Activated CD8-positive, alpha-beta memory T cell treated with anti-CD3 and anti-CD28 coated beads, Interleukin-2, amount 50 U/mL, for 1 hour (primary cell): ENCODE data around the gene ARL8A.

ENCODE experiments used
- DNase-seq: peaks from one replicate; pipeline ENCODE4 v3.0.0-alpha.2; 2020; ENCODE audit errors: extremely low read depth

ARL8A gene

DNA sequence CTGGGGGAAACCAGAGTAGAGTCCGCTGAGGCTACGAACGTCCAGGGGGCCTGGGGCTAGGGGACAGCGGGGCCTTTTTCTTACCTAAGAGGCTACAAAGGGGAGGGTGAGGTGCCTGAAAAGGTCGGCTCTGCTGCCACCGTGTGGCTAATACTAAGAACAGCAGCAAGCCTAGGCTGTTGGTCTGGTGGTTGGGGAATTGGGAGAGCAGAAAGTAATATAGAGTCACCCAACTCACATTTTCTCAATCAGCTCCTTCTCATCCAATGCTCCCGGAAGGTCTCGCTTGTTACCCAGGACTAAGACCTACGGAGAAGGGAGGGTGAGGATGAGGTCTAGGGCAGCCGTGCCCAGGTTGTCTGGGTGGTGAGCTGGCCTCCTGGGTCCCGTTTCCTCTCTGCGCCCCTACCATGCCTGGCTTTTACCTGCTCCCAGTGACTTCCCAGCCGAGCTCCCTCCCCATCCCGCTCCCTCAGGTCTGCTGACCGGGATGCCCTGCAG is 9.3 kb downstream of the ARL8A start:
- DNase-seq, result no peak

DNA sequence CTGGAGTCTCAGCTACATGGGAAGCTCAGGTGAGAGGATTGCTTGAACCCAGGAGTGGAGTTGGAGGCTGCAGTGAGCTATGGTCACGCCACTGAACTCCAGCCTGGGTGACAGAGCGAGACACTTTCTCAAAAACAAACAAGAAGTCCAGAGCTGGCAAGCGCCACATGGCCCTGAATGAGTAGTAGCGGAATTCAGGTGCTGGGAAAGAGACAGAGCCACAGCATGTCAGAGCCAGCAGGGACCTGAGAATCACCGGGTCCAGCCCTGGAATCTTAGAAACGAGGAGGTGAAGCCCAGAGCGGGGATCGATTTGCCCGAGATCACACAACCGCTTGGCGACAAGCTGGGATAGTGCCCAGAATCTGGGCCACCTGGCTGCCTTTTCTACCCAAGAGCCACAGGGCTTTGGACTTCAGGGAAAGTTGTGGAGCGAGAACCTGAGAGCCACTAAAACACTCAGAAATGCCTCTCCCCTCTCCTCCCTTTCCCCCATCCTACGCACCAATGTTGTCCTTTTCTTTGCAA is 9.8 kb downstream of the ARL8A start:
- no peak for DNase-seq

DNA sequence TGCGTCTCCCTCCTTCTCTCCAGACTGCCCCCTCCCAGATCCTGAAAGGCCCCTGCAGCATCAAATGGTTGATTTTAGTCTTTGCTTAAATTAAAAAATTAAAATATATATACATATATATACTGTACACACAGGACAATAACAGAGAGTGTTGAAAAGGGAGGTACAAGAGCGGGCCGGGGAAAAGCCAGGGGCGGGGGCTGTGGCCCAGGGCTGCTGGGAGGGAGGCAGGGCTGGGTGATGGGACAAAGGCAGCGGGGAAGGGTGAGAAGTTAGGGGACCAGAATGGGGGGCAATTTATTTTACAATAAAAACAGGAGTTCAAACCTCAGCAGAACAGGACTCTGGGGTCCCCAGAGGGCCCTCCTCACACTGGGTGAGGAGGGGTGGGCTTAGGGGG is 10.5 kb downstream of the ARL8A start:
- DNase-seq, result no peak

DNA sequence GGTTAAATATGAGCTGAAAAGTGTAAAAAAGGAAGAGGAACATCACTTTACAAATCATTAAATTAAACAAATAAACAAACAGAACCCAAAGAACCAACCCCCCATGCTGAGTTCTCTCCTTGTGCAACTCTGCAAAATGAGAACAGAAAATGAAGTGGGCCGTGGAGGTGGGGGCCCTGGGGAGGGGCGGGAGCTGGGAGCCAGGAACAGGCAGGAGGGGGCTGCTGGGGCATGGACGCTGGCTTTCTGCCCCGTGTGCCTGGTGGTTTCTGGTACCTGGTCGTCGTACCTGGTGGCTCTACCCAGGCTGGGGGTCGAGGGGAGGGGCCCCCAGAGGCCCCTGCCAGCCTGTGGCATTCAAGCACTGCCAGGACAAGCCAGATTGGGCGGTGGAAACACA is 11.0 kb downstream of the ARL8A start:
- no peak for DNase-seq

DNA sequence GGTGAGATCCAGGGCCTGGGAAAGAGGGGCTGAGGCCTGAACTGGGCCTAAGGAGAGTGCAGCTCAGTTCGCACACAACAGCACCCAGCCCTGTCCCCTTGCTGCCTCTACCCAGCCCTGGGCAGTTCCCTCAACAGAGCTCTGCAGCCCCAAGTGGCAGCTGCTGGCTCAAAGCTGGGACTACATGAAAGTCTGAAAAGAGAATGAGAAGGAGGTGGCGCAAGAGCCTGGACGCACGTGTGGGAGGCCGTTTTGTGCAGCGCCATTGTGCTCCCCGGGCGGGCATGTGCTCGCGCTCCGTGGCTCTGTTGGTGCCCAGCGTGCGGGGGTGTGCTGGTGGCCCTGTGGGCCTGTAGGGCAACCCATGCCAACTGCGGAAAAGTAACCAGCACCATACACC is 11.5 kb downstream of the ARL8A start:
- DNase-seq, result no peak

DNA sequence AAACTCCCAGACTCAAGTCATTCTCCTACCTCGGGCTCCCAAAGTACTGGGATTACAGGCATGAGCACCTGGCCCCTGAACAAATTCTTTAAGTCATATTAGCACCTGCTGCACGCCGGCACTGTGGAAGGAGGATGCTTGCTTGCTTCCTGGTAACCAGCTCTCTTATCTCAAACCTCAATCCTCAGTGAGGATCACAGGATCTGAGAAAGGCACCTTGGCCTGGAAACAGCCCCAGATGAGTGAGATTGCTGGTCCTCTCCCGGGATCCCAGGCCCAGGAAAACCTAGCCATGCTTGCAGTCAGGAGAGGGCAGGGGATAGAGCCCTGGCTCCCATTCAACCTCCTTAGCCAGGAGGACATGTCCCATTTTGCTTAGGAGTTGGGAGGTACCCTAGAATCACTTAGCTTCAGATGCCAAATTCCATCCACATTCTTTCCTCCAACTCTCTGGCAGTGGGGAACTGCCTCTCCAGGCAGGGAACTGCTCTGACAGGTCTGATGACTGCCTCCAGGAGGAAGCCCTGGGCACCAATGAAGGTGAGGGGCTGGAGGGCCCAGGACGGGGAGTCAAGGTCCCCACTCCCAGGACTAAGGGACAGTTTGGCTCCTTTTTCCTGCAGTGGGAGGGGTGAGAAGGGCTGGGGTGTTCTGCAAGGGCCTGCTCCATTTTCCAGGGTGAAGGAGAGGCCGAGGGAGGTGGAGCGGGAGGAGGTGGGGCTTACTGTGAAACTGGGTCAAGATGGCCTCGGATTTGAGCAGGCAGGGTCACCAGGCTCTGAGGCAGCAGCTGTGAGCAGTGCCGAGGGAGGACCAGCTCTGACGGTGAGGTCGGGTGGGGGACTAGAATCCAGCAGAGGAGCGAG is 12.3 kb downstream of the ARL8A start:
- DNase-seq, result no peak

DNA sequence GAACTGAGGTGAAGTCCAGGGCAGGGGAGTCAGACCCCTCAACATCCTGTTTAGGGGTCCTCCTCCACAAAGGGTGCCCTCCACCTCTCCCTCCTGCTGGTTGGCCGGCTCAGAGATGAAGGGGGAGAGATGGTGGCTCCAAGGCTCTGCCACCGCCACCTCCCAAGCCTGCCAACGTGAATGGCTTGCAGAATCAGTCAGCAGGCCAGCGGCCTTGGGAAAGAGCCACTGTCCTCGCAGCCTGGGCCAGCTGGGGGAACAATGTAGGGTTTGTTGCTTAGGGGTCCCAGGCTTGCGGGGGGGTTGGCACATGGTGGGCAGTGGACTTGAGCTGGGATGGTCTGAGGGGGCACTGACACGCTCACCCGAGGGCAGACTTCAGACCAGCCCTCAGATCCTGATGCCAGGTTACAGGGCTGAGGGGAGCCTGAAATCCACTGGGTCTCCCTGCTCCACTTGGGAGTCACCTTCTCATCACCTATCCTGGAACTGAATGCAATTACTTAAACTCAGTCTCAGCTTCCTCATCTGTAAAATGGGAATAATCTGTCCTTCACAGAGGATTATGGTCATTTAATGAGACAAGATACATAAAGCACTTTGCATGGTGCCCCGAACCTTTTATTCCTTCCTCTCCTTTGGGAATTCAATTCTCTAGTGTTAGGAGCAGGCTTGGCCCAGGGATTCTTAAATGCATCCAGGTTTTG is 13.6 kb downstream of the ARL8A start:
- DNase-seq, result no peak

DNA sequence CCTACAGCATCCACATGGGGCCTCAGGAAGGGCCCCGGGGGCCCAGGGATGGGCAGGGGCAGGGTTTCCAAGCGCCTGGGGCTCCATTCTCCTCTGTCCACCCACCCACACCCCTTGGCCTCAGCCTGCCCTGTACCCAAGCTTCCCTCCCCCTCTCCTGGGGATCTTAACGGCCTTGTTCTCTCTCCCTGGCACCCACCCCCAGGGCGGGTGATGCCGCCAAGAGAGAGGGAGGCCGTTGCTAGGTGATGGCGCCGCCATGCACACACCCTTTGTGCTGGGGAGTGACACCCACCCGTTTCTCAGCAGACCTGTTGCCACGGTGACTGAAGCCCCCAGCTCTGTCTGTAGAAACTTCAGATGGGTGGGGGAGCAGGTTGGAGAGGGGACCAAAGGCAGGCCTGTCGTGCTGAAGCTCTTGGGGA is 14.2 kb downstream of the ARL8A start:
- no peak for DNase-seq

DNA sequence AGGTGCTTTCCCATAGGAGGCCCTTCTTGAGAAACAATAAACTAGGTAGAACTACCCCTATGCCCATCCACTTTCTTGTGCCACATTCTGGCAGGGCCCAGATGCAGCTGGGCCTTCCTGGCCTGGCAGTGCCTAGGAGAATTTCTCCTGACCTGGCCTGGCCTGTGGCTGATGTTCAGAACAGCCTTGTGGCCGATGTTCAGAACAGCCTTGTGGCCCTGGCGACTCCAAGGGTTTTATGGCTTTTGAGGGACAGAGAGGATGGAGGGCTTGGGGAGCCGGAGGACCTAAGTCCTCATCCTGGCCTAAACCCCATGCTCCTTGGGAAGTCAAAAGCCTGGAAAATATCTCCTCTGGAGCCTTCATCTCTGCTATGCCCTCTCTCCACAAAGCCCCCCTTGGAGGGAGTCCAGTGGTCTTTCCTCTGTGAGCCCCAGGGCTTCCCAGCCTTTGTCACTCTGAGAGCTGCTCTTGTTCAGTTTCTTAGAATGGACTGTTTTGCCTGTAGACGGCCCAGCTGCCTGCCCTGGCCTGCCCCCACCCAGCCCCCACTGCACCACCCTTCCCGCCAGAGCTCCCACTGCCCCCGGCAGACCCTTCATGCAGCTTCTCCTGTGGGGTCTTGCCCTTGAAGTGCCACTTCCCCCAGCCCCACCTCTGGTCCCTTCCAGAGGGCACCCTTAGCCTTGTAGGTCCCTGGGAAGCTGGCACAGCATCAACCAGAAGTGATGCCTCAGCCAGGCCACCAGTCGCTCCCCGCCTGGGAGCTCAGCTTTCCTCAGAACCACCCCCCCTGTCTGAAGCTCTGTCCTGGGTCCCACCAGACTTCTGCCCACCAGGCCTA is 14.9 kb downstream of the ARL8A start:
- DNase-seq, result no peak

DNA sequence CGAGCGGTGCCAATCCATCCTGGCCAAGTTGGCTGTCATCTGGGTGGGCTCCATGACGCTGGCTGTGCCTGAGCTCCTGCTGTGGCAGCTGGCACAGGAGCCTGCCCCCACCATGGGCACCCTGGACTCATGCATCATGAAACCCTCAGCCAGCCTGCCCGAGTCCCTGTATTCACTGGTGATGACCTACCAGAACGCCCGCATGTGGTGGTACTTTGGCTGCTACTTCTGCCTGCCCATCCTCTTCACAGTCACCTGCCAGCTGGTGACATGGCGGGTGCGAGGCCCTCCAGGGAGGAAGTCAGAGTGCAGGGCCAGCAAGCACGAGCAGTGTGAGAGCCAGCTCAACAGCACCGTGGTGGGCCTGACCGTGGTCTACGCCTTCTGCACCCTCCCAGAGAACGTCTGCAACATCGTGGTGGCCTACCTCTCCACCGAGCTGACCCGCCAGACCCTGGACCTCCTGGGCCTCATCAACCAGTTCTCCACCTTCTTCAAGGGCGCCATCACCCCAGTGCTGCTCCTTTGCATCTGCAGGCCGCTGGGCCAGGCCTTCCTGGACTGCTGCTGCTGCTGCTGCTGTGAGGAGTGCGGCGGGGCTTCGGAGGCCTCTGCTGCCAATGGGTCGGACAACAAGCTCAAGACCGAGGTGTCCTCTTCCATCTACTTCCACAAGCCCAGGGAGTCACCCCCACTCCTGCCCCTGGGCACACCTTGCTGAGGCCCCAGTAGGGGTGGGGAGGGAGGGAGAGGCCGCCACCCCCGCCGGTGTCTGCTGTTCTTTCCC is 16.5 kb downstream of the ARL8A start:
- no peak for DNase-seq

DNA sequence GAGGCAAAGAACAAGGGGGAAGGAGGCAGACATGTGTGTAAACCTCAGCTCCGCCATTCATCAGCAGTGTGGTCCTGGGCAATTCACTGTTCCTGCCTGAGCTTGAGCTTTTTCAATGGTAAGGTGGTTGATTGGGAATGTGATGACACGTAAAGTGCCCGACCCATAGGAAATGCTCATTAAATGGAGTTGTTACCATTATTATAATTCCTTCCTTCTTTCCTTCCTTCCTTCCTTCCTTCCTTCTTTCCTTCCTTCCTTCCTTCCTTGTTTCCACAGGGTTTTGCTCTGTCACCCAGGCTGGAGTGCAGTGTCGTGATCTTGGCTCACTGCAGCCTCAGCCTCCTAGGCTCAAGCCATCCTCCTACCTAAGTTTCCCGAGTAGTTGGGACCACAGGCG is 17.5 kb downstream of the ARL8A start:
- no peak for DNase-seq

DNA sequence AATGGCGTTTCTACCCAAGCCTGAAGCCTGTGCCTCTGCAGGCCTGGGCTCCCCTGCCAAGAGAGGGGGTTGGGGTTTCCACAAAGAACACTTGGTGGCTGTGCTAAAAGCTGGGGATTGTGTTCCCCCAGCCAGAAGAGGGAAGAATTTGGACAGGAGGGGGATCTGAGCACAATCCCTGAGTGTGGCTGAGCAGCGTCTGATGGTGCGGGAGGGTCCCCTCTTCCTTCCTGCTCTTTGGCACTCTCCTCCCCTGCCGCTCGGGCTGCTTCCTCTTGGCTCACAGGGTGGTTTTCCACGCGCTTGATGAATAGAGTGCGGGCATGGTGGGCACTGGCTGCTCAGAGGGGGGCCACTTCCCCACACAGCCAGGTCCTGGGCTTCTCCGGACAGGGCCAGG is 18.1 kb downstream of the ARL8A start:
- no peak for DNase-seq

DNA sequence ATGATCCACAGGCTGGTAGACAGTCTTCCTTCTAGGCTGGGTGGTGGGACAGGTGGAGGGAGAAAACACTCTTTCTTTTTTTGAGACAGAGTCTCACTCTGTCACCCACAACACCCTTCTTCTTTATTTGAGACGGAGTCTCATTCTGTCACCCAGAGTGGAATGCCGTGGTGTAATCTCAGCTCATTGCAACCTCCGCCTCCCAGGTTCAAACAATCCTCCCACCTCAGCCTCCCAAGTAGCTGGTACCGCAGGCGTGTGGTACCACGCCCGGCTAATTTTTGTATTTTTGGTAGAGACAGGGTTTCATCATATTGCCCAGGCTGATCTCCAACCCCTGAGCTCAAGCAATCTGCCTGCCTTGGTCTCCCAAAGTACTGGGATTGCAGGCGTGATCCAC is 18.9 kb downstream of the ARL8A start:
- DNase-seq, result no peak

DNA sequence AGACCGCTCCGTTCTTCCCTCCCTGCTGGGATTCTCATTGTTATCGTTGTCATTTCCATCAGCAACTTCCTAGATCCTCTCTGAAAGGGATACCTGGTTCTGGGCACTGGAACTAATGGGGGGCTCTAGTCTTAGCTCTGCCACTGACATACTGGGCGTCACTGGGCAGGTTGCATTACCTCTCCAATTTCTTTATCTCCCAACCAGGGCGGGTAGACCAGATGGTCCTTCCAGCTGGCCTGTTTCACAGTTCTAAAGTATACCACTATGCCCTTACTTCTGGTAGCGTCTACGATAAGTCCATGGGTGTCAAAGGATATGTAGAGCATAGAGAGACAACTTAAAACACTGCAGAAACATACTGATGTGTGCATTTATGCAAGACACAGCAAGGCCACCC is 20.4 kb downstream of the ARL8A start:
- no peak for DNase-seq

DNA sequence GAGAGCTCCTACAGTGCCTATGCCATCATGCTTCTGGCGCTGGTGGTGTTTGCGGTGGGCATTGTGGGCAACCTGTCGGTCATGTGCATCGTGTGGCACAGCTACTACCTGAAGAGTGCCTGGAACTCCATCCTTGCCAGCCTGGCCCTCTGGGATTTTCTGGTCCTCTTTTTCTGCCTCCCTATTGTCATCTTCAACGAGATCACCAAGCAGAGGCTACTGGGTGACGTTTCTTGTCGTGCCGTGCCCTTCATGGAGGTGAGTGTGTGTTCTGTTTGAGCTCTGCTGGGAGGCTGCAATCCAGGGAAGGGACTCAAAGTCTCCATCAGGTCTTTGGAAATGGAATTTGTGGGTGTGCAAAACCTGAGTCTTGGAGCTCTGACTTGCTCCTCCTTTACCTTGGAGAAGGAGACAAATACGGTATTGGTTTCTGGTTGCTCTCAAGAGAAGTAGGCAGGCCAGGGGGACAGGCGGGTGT is 21.2 kb downstream of the ARL8A start:
- DNase-seq, result no peak

DNA sequence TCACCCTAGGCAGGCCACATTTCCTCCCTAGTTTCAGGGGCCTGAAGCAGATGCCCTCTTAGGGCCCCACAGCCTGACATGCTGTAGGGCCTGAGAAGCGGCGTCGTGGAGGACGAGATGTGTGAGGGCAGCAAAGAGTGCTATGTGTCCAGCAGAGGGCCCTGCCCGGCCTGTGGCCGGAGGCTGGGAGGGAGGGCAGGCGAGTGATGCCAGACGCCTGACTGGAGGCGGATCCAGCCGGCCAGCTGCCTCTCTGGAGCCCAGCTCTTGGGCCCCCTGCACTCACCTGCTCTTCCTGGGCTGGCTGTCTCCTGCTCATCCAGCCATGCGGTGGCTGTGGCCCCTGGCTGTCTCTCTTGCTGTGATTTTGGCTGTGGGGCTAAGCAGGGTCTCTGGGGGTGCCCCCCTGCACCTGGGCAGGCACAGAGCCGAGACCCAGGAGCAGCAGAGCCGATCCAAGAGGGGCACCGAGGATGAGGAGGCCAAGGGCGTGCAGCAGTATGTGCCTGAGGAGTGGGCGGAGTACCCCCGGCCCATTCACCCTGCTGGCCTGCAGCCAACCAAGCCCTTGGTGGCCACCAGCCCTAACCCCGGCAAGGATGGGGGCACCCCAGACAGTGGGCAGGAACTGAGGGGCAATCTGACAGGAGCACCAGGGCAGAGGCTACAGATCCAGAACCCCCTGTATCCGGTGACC is 21.8 kb downstream of the ARL8A start, which contains the start of gene GPR37L1:
GPR37L1 (plus strand) TSS at position 279 of the 697 bp plus-strand sequence; CDS start at position 326, 47 bp downstream.
- DNase-seq, result no peak

DNA sequence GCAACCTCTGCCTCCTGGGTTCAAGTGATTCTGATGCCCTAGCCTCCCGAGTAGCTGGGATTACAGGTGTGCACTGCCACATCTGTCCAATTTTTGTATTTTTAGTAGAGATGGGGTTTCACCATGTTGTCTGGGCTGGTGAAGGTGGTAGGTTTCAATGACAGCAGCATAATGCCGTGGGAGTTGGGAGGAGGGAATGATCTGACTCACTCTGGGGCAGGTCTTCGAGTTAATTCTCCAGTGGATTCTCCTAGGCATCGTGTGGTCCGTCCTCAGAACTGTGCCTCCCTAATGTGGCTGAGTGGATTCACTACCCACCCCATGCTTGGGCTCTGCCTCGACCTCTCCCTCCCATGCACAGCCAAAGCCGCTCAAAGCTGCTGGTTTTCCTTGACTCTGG is 23.5 kb downstream of the ARL8A start:
- no peak for DNase-seq

DNA sequence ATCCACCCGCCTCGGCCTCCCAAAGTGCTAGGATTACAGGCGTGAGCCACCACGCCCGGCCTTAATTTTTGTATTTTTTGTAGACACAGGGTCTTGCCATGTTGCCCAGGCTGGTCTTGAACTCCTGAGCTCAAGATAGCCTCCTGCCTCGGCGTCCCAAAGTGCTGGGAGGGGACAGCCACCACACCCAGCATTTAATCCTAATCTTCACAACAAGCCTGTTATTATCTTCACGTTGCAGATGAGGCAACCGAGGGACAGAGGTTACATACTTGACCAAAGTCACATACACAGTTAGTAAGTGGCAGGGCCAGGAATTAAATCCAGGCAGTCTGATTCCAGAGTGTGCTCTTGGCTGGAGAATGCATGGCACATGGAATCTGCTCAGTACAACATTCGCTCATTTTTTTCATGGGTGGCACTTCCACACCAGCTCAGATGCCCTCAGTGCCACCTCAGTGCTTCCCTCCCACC is 26.6 kb downstream of the ARL8A start:
- DNase-seq, result no peak

DNA sequence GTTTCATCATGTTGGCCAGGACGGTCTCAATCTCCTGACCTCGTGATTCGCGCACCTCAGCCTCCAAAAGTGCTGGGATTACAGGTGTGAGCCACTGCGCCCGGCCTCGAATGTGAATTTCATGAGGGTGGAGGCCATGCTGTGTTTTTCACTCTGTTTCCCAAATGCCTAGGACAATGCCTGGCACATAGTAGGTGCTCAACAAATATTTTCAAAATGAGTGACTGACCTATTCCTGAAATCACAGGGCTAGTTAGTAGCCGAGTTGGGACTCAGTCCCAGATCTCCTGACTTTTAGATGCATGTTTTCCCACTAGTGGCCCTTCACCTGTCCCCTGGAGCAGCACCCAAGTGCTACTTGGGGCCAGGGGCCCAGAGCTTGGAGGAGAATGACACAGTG is 28.2 kb downstream of the ARL8A start:
- DNase-seq, result no peak

DNA sequence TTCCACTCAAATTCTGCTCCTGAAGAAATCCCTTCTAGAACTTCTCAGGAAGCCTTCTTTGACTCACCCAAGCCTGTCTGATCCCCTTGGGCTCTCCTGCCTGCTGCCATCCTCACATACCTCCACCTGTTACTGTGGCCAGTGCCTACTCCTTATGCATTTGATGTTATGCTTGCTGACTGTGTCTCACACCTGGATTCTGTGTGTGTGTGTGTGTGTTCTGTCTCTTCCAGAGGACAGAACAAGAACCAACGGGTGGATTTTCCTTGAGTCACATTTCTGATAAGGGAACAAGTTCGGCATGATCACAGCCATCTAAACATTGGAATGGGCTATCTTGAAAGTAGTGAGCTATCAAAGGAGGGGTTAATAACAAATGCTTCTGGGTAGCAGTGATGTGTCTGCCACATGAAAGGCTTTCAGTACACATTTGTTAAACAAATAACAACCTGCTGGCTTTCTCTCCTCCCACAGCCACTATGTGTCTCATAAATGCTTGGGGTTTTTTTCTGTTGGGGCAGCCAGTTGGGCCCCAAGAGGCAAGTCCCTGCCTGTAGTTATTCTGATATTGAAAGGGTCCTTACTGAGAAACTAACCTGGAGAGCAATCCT is 30.7 kb downstream of the ARL8A start:
- no peak for DNase-seq
